ENCODE results near the gene IRX5.

The IRX5 gene

GRCh38 chr16:54952195-54952594 is 21.5 kb downstream of the IRX5 start:
- DNase-seq (ENCODE audit: low read depth): no peak

GRCh38 chr16:54953461-54953860 is 22.8 kb downstream of the IRX5 start:
- no peak for DNase-seq (ENCODE audit: low read depth)

- no peak for DNase-seq (ENCODE audit: low read depth)
Measured at GRCh38 chr16:54954220-54954619, 23.6 kb downstream of the IRX5 start.

GRCh38 chr16:54955757-54956156 is 25.1 kb downstream of the IRX5 start:
- no peak for DNase-seq (ENCODE audit: low read depth)

- no peak for DNase-seq (ENCODE audit: low read depth)
Measured at GRCh38 chr16:54957403-54958166, 26.9 kb downstream of the IRX5 start.

GRCh38 chr16:54962045-54962444 is 31.4 kb downstream of the IRX5 start:
- DNase-seq (ENCODE audit: low read depth): no peak

- DNase-seq (ENCODE audit: low read depth): no peak
Measured at GRCh38 chr16:54964239-54964638, 33.6 kb downstream of the IRX5 start.

GRCh38 chr16:54965464-54965863 is 34.8 kb downstream of the IRX5 start:
- DNase-seq (ENCODE audit: low read depth): no peak

GRCh38 chr16:54968011-54968410 is 37.3 kb downstream of the IRX5 start:
- DNase-seq (ENCODE audit: low read depth): no peak

- no peak for DNase-seq (ENCODE audit: low read depth)
Measured at GRCh38 chr16:54968784-54969183, 38.1 kb downstream of the IRX5 start.

GRCh38 chr16:54970016-54970415 is 39.4 kb downstream of the IRX5 start:
- DNase-seq (ENCODE audit: low read depth): no peak

GRCh38 chr16:54974367-54974766 is 43.7 kb downstream of the IRX5 start:
- DNase-seq (ENCODE audit: low read depth): no peak

GRCh38 chr16:54976651-54977200 is 46.1 kb downstream of the IRX5 start:
- DNase-seq (ENCODE audit: low read depth): no peak

- no peak for DNase-seq (ENCODE audit: low read depth)
Measured at GRCh38 chr16:54977211-54977610, 46.5 kb downstream of the IRX5 start.

- DNase-seq (ENCODE audit: low read depth): no peak
Measured at GRCh38 chr16:54980821-54981220, 50.2 kb downstream of the IRX5 start.
